ENCODE data around the gene CNTNAP2. TPM values are rescaled to one million over a fixed set of nuclear protein-coding genes. Genes with fewer than 3 reads are reported as not detected.
A peak's percentile ranks its signal among the peaks of the same experiment; 100 is the strongest.
"Not testable (repeated sequence)": the region's sequence is repeated elsewhere in the genome, so short reads cannot be mapped to it uniquely, and the experiment has no call there.

Gene CNTNAP2
- total RNA-seq, 2 donors from 2014 or later = 0.37 TPM; not detected in 1

GRCh38 chr7:148288592-148289151 is 2172.1 kb downstream of the CNTNAP2 start:
- ATAC-seq = no peak
- H3K27me3 Mint-ChIP-seq = peaks cover 13% of the 10 kb centered on the region
- H3K4me1 Mint-ChIP-seq = peaks cover 5% of the 10 kb centered on the region

GRCh38 chr7:148289630-148290029 is 2173.0 kb downstream of the CNTNAP2 start:
- H3K4me3 Mint-ChIP-seq = no peak overlapping the region
- no peak for ATAC-seq
- H3K27me3 Mint-ChIP-seq = peaks cover 13% of the 10 kb centered on the region
- no peak overlapping the region for H3K27ac Mint-ChIP-seq
- no peak for DNase-seq
- H3K36me3 Mint-ChIP-seq (ENCODE audit: low read depth) = peaks cover 3% of the 10 kb centered on the region
- no peaks in the 10 kb centered on the region for H3K9me3 ChIP-seq (ENCODE audit: control insufficient read depth, low read length, poor library complexity, severe bottlenecking)
- peaks cover 5% of the 10 kb centered on the region for H3K4me1 Mint-ChIP-seq

More at GRCh38 chr7:148288592-148289151, 2172.1 kb downstream of the CNTNAP2 start:
- H3K9me3 ChIP-seq (ENCODE audit: control insufficient read depth, low read length, poor library complexity, severe bottlenecking) = no peaks in the 10 kb centered on the region
- H3K4me3 Mint-ChIP-seq = no peak overlapping the region
- H3K36me3 Mint-ChIP-seq (ENCODE audit: low read depth) = peaks cover 3% of the 10 kb centered on the region
- DNase-seq = no peak
- H3K27ac Mint-ChIP-seq = no peak overlapping the region

GRCh38 chr7:148290538-148290937 is 2173.9 kb downstream of the CNTNAP2 start:
- no peak for ATAC-seq
- peaks cover 5% of the 10 kb centered on the region for H3K4me1 Mint-ChIP-seq
- peaks cover 3% of the 10 kb centered on the region for H3K36me3 Mint-ChIP-seq (ENCODE audit: low read depth)

GRCh38 chr7:148291799-148292198 is 2175.2 kb downstream of the CNTNAP2 start:
- H3K4me3 Mint-ChIP-seq = no peak overlapping the region

More at GRCh38 chr7:148290538-148290937, 2173.9 kb downstream of the CNTNAP2 start:
- Mint-ChIP-seq H3K4me3 (no peak overlapping the region), H3K27me3 (peaks cover 13% of the 10 kb centered on the region), H3K27ac (no peak overlapping the region)
- DNase-seq = no peak
- H3K9me3 ChIP-seq (ENCODE audit: control insufficient read depth, low read length, poor library complexity, severe bottlenecking) = no peaks in the 10 kb centered on the region

GRCh38 chr7:148296994-148297644 is 2180.5 kb downstream of the CNTNAP2 start:
- no peaks in the 10 kb centered on the region for H3K36me3 Mint-ChIP-seq (ENCODE audit: low read depth)
- H3K4me3 Mint-ChIP-seq = no peak overlapping the region
- DNase-seq (no peak), ATAC-seq (no peak)
- H3K27ac Mint-ChIP-seq = no peak overlapping the region
- H3K9me3 ChIP-seq (ENCODE audit: control insufficient read depth, low read length, poor library complexity, severe bottlenecking) = no peaks in the 10 kb centered on the region
- no peaks in the 10 kb centered on the region for H3K27me3 Mint-ChIP-seq
- H3K4me1 Mint-ChIP-seq = peaks cover 7% of the 10 kb centered on the region

More at GRCh38 chr7:148291799-148292198, 2175.2 kb downstream of the CNTNAP2 start:
- peaks cover 3% of the 10 kb centered on the region for H3K4me1 Mint-ChIP-seq
- no peak overlapping the region for H3K27ac Mint-ChIP-seq
- no peak for DNase-seq
- peaks cover 3% of the 10 kb centered on the region for H3K36me3 Mint-ChIP-seq (ENCODE audit: low read depth)
- no peaks in the 10 kb centered on the region for H3K9me3 ChIP-seq (ENCODE audit: control insufficient read depth, low read length, poor library complexity, severe bottlenecking)
- peaks cover 12% of the 10 kb centered on the region for H3K27me3 Mint-ChIP-seq
- ATAC-seq = no peak

- not testable (repeated sequence) for H3K27ac Mint-ChIP-seq; DNase-seq; ATAC-seq; H3K36me3 Mint-ChIP-seq (ENCODE audit: low read depth); H3K27me3 Mint-ChIP-seq; H3K4me3 Mint-ChIP-seq; H3K9me3 ChIP-seq (ENCODE audit: control insufficient read depth, low read length, poor library complexity, severe bottlenecking)
- peaks cover 12% of the 10 kb centered on the region for H3K4me1 Mint-ChIP-seq
Measured at GRCh38 chr7:148298768-148299167, 2182.2 kb downstream of the CNTNAP2 start.

GRCh38 chr7:148299350-148300276 is 2183.0 kb downstream of the CNTNAP2 start:
- Mint-ChIP-seq H3K27me3 (no peaks in the 10 kb centered on the region), H3K4me1 (peaks cover 16% of the 10 kb centered on the region), H3K36me3 (ENCODE audit: low read depth) (no peaks in the 10 kb centered on the region), H3K27ac (no peak overlapping the region), H3K4me3 (no peak overlapping the region)
- ATAC-seq (no peak), DNase-seq (no peak)
- H3K9me3 ChIP-seq (ENCODE audit: control insufficient read depth, low read length, poor library complexity, severe bottlenecking) = no peaks in the 10 kb centered on the region

GRCh38 chr7:148302436-148302835 is 2185.8 kb downstream of the CNTNAP2 start:
- H3K4me1 Mint-ChIP-seq = peaks cover 22% of the 10 kb centered on the region
- not testable (repeated sequence) for DNase-seq; H3K27me3 Mint-ChIP-seq; H3K36me3 Mint-ChIP-seq (ENCODE audit: low read depth); H3K4me3 Mint-ChIP-seq; H3K27ac Mint-ChIP-seq; H3K9me3 ChIP-seq (ENCODE audit: control insufficient read depth, low read length, poor library complexity, severe bottlenecking); ATAC-seq

- H3K27me3 Mint-ChIP-seq = no peaks in the 10 kb centered on the region
- peak overlapping the region; percentile 32 for H3K27ac Mint-ChIP-seq
Measured at GRCh38 chr7:148303295-148304082, 2186.9 kb downstream of the CNTNAP2 start.

GRCh38 chr7:148304083-148304335 is 2187.4 kb downstream of the CNTNAP2 start:
- peaks cover 20% of the 10 kb centered on the region for H3K4me1 Mint-ChIP-seq

More at GRCh38 chr7:148303295-148304082, 2186.9 kb downstream of the CNTNAP2 start:
- H3K36me3 Mint-ChIP-seq (ENCODE audit: low read depth) = no peaks in the 10 kb centered on the region
- ATAC-seq (no peak), DNase-seq (no peak)
- peaks cover 20% of the 10 kb centered on the region for H3K4me1 Mint-ChIP-seq
- peaks cover 2% of the 10 kb centered on the region for H3K9me3 ChIP-seq (ENCODE audit: control insufficient read depth, low read length, poor library complexity, severe bottlenecking)
- peak overlapping the region; percentile 33 for H3K4me3 Mint-ChIP-seq

GRCh38 chr7:148304456-148304855 is 2187.9 kb downstream of the CNTNAP2 start:
- Mint-ChIP-seq H3K4me3 (peak overlapping the region; percentile 13), H3K27me3 (no peaks in the 10 kb centered on the region), H3K27ac (peak overlapping the region; percentile 32), H3K36me3 (ENCODE audit: low read depth) (no peaks in the 10 kb centered on the region), H3K4me1 (peaks cover 20% of the 10 kb centered on the region)
- DNase-seq (no peak), ATAC-seq (peak; percentile 61)
- H3K9me3 ChIP-seq (ENCODE audit: control insufficient read depth, low read length, poor library complexity, severe bottlenecking) = peaks cover 2% of the 10 kb centered on the region

More at GRCh38 chr7:148304083-148304335, 2187.4 kb downstream of the CNTNAP2 start:
- peak overlapping the region; percentile 33 for H3K4me3 Mint-ChIP-seq
- no peaks in the 10 kb centered on the region for H3K36me3 Mint-ChIP-seq (ENCODE audit: low read depth)
- H3K27me3 Mint-ChIP-seq = no peaks in the 10 kb centered on the region
- no peak for DNase-seq
- no peak for ATAC-seq
- H3K27ac Mint-ChIP-seq = peak overlapping the region; percentile 32
- H3K9me3 ChIP-seq (ENCODE audit: control insufficient read depth, low read length, poor library complexity, severe bottlenecking) = peaks cover 2% of the 10 kb centered on the region

- no peaks in the 10 kb centered on the region for H3K27me3 Mint-ChIP-seq
- DNase-seq = no peak
- H3K9me3 ChIP-seq (ENCODE audit: control insufficient read depth, low read length, poor library complexity, severe bottlenecking) = peaks cover 2% of the 10 kb centered on the region
- peaks cover 2% of the 10 kb centered on the region for H3K36me3 Mint-ChIP-seq (ENCODE audit: low read depth)
- ATAC-seq = no peak
- H3K4me1 Mint-ChIP-seq = peaks cover 17% of the 10 kb centered on the region
- no peak overlapping the region for H3K4me3 Mint-ChIP-seq
- peak overlapping the region; percentile 12 for H3K27ac Mint-ChIP-seq
Measured at GRCh38 chr7:148306759-148307158, 2190.2 kb downstream of the CNTNAP2 start.
